Stimulated activated naive CD8-positive, alpha-beta T cell treated with anti-CD3 and anti-CD28 coated beads, Interleukin-15, Interleukin-2, amounts not matched to agents 100 ng/mL and 50 ng/mL, for 24 hours (primary cell): ENCODE results near the gene MVB12B.
"Not testable (repeated sequence)": the region's sequence is repeated elsewhere in the genome, so short reads cannot be mapped to it uniquely, and the experiment has no call there.

ENCODE experiments used
- H3K27ac Mint-ChIP-seq: one replicate; pipeline ENCODE4 v1.8.0; 2021; ENCODE audit warnings: mild to moderate bottlenecking, mixed read lengths
- H3K27me3 Mint-ChIP-seq: one replicate; pipeline ENCODE4 v1.8.0; 2021; ENCODE audit warnings: mixed read lengths
- H3K36me3 Mint-ChIP-seq: one replicate; pipeline ENCODE4 v1.8.0; 2021; ENCODE audit warnings: low read depth, mixed read lengths
- H3K4me1 Mint-ChIP-seq: one replicate; pipeline ENCODE4 v1.8.0; 2021; ENCODE audit warnings: low read depth, mixed read lengths
- H3K4me3 Mint-ChIP-seq: one replicate; pipeline ENCODE4 v1.8.0; 2021; ENCODE audit warnings: mild to moderate bottlenecking, mixed read lengths
- H3K9me3 Mint-ChIP-seq: one replicate; pipeline ENCODE4 v1.8.0; 2021; ENCODE audit warnings: mixed read lengths

The MVB12B gene, protein sequence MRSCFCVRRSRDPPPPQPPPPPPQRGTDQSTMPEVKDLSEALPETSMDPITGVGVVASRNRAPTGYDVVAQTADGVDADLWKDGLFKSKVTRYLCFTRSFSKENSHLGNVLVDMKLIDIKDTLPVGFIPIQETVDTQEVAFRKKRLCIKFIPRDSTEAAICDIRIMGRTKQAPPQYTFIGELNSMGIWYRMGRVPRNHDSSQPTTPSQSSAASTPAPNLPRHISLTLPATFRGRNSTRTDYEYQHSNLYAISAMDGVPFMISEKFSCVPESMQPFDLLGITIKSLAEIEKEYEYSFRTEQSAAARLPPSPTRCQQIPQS

DNA sequence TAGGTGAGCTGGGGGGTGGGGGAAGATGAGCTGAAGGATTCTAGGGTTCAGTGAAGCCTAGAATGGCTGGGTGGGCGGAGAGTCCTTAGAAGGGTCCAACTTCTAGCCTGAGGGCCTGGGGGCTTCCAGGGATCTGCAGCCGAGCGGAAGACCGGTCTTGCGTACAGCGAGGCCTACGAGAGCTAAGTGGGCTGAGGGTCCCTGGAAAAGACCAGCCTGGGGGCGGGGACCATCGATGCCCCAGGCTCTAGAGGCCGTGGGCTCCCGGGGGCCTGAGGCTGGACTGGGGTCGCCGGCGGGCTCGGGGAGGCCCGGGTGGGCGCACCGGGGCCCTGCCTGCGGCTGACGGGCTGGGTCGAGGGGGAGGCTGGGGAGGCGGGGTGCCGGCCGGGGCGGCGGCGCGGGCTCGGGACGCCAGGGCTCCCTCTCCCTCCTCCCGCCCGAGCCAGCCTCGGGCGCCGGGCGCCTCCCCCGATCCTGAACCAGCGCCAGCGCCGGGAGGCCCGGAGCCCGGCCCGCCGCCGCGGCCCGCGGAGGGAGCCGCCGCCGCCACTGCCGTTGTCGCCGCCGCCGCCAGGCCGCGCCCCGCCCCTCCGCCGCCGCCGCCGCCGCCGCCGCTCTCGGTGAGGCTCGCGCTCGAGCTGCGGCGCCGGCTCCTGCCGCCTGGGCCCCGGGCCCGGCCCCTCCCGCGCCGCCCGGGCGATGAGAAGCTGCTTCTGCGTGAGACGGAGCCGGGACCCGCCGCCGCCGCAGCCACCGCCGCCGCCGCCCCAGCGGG, at the start of gene MVB12B:
Gene MVB12B, plus strand, starts transcription at position 602 of the 778 bp plus-strand sequence. Its CDS starts 101 bp downstream, at position 703.
- H3K4me3 Mint-ChIP-seq, result peak within 1 kb of the TSS; percentile 79
- peaks cover 4% of the 10 kb centered on the region for H3K27me3 Mint-ChIP-seq
- peak within 1 kb of the TSS; percentile 63 for H3K27ac Mint-ChIP-seq
- H3K36me3 Mint-ChIP-seq, result no peaks in the 10 kb centered on the region
- peaks cover 40% of the 10 kb centered on the region for H3K4me1 Mint-ChIP-seq
- H3K9me3 Mint-ChIP-seq, result peaks cover 6% of the 10 kb centered on the region

DNA sequence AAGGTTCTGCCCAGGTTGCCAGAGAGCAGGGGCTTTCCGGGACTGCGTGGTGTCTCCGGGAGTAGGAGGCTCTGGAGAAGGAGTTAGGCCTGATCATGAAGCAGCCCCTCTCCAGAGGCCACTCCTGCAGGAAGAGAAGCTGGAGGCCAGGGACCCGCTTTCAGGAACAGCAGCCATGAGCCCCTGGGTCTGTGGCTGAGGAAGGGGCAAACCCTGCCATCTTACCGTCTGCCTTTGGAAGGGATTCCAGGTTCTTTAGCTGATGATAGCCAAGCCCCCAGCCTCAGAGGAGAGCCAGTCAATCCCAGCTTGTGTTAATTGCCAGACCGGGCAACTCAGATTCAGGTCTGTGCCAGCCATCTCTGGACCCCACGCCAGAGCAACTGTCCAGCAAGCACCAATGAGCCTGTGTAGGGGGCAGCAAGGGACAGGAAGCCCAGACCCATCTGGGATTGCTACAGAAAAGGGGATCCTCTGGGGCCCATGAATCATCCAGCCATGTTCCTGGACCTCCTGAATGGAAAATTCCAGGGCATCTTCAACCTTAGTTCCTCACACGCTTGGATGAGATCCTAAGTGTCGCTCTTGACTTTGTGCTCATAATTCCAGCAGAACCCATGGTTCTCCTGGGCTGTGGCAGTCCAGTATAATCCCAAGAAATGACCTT, 42.7 kb upstream of the MVB12B start:
- H3K27me3 Mint-ChIP-seq, result peaks cover 15% of the 10 kb centered on the region
- H3K27ac Mint-ChIP-seq, result no peak overlapping the region
- no peaks in the 10 kb centered on the region for H3K36me3 Mint-ChIP-seq
- H3K4me1 Mint-ChIP-seq, result no peaks in the 10 kb centered on the region
- no peak overlapping the region for H3K4me3 Mint-ChIP-seq
- H3K9me3 Mint-ChIP-seq, result no peaks in the 10 kb centered on the region

DNA sequence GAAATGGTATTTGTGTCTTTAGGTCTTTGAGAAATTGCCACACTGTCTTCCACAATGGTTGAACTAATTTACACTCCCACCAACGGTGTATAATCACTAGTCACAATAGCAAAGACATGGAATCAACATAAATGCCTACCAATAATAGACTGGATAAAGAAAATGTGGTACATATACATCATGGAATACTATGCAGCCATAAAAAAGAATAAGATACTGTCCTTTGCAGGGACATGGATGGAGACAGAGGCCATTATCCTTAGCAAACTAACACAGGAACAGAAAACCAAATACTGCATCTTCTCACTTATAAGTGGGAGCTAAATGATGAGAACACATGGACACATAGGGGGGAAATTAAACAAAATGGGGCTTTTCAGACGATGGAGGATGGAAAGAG, 41.0 kb upstream of the MVB12B start:
- H3K27me3 Mint-ChIP-seq, H3K4me3 Mint-ChIP-seq, H3K9me3 Mint-ChIP-seq, H3K36me3 Mint-ChIP-seq, H3K4me1 Mint-ChIP-seq, H3K27ac Mint-ChIP-seq: not testable (repeated sequence)

DNA sequence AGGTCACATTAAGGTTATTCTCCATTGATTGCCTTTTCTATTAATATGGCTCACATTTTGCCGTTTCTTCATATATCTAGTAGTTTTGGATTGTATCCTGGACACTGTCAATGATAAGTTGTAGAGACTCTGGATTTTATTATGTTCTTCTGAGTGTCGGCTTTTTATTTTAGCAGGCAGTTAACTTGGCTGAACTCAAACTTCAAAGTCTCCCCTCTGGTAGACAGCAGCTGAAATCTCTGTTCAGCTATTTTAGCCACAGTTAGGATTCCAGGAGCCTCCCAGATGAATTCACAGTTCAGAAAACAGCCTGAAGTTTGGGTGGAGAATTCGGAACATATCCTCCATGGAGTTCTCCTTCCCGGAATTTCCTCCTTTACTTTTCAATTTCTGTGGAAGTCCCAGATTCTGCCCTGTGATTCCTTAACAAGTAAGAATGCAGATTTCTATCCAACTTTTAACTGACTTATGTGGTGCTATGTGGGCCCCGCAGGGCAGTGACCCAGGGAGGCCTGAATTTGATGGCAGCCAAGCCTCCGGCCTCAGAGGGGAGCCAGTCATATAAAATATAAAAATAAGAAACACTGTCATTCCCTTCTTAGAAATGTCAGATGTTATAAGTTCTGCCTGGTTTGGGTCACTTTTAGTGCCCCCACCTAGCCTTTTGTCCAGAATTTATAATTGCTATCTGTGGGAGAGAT, 39.3 kb upstream of the MVB12B start:
- Mint-ChIP-seq H3K4me1 (no peaks in the 10 kb centered on the region), H3K36me3 (no peaks in the 10 kb centered on the region), H3K9me3 (no peaks in the 10 kb centered on the region), H3K4me3 (no peak overlapping the region), H3K27me3 (peaks cover 8% of the 10 kb centered on the region), H3K27ac (no peak overlapping the region)

DNA sequence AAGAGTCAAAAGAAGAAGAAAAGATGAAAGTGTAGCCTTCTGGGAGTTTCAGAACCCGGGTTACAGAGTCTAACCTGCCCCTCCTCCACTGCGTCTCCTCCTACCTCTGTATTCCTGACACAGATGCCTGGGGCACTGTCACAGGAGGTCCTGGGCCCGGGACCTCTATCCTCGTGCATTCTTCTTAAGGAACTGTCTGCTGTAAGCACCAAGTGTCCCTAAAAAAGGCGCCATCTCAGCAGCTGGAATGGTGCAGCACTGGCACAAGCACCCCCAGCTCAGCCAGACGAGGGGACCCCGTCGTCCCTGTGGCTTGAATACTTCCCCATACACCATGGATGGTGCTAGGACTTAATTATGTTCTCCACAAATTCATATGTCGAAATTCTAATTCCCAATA, 35.8 kb upstream of the MVB12B start:
- Mint-ChIP-seq H3K36me3 (no peaks in the 10 kb centered on the region), H3K27ac (no peak overlapping the region), H3K27me3 (peaks cover 5% of the 10 kb centered on the region), H3K9me3 (no peaks in the 10 kb centered on the region), H3K4me3 (no peak overlapping the region), H3K4me1 (no peaks in the 10 kb centered on the region)

DNA sequence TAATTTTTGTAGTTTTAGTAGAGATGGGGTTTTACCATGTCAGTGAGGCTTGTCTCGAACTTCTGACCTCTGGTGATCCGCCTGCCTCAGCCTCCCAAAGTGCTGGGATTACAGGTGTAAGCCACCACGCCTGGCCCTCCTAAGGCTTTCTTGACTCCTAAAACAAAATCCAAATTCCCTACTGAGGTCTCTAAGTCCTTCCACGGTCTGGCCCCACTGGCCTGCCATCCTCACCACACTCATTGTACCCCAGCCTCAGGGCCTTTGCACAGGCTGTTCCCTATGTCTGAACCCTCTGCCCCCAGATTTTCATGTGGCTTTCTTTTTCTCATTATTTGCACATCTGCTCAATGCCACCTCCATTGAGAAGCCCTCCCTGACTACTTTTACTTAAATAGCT, 34.7 kb upstream of the MVB12B start:
- H3K27ac Mint-ChIP-seq, result no peak overlapping the region

DNA sequence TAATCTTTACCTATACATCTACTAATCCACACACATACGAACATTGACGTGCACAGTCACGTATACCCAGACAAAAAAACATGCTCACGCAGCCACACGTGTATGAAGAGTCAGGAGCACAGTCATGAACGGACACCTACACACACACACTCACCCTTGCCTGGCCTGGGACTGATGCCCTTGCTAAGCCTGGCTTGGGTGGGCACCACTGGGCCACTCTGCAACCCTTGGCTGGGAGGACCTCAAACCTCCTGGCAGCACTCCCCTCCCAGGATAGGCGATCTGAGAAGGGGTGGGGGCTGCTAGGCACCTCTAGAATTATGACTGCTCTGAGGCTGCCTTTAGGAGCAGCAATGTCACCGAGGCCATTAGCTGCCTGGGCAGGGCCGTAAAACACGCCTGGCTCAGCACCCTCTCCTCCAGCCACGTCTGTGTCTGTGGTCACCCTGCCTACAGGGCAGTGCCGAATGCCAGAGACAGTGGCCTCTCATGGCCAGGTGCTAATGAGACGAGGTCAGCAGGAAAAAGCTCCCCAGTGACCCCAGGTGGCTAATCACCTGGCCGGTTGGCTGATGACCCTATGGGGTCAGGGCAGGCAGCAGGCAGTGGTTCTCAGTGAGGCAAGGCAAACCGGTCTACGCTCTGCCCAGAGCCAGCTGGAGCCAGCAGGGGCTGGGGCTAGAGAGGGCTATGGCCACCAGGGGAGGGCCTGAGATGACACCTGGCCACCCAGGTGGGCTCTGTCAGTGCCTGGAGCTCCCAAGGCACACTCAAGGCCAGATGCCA, 33.7 kb upstream of the MVB12B start:
- Mint-ChIP-seq H3K36me3 (no peaks in the 10 kb centered on the region), H3K4me1 (no peaks in the 10 kb centered on the region), H3K27me3 (peaks cover 4% of the 10 kb centered on the region), H3K27ac (no peak overlapping the region), H3K9me3 (no peaks in the 10 kb centered on the region), H3K4me3 (no peak overlapping the region)

More for the DNA sequence above, 34.7 kb upstream of the MVB12B start:
- Mint-ChIP-seq H3K9me3 (no peaks in the 10 kb centered on the region), H3K4me1 (no peaks in the 10 kb centered on the region), H3K36me3 (no peaks in the 10 kb centered on the region), H3K27me3 (peaks cover 4% of the 10 kb centered on the region), H3K4me3 (no peak overlapping the region)

DNA sequence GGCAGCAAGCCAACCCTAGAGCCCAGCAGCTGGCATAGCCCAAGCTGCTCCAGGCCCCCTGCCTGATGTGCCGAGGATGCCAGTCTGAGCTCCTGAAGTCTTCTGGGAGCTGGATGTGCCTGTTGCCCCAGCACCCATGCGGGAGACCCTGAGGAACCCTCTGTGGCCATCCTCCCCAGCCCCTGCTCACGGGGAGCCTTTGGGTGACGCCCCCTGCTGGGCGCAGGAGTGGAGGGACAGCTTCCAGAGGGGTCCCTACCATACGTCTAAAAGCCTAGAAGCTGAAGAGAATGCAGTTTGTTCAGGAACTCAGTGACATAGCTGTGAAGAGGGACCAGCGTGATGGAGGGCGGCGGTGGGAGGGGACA, 33.1 kb upstream of the MVB12B start:
- H3K4me3 Mint-ChIP-seq, result no peak overlapping the region
- no peaks in the 10 kb centered on the region for H3K36me3 Mint-ChIP-seq
- no peaks in the 10 kb centered on the region for H3K4me1 Mint-ChIP-seq
- no peak overlapping the region for H3K27ac Mint-ChIP-seq
- no peaks in the 10 kb centered on the region for H3K9me3 Mint-ChIP-seq
- peaks cover 4% of the 10 kb centered on the region for H3K27me3 Mint-ChIP-seq

DNA sequence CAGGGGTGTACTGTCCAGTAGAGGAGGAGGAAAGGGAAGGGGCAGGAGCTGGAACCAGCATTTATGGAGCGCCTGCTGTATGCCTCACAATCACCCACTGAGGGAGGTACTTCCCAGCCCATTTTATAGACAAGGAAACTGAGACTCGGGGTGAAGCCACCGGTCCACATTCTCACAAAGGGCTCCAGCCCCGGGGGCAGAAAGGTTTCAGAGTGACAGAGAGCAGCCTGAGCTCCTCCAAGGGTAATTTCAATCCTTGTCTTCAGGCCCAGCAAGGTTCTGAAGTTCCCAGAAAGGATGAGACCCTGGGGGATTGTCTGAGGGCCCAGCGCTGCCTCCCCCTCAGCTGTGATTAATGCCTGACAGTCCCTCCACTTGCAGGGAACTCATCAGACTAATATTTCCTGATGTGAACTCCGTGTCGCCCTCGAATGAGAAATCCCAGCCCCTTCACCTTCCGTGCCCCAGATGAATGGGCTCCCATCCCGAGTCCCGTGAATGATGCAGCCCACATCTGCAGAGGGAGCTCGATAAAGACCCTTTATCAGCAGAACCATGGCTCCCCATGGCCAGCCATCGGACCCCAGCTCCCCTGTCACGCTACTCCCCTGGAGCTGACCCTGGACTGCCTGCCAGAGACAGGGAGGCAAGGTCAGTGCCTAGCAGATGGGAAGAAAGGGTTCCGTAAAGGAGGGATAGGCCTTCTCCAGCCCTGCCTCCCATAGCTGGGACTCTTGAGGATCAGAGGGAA, 32.1 kb upstream of the MVB12B start:
- Mint-ChIP-seq H3K36me3 (no peaks in the 10 kb centered on the region), H3K4me3 (no peak overlapping the region), H3K4me1 (no peaks in the 10 kb centered on the region), H3K27me3 (peaks cover 4% of the 10 kb centered on the region), H3K27ac (no peak overlapping the region), H3K9me3 (no peaks in the 10 kb centered on the region)

DNA sequence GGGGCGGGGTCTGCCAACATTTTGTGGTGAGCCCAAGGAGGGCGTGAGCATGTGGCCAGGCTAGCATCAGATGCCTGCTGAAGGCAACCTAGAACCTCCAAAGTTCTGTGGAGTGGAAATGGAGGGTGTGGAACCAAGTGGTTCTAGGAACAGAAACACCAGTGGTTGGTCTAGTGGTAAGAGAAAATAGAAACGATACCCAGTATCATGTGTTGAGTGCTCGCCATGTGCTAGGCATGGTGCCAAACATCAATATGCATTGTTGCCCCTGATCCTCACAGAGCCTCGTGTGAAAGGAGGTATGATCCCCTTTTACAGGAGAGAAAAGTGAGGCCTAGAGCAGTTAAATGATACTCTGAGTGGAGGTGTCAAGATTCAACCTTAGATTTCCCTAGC, 31.5 kb upstream of the MVB12B start:
- peaks cover 4% of the 10 kb centered on the region for H3K27me3 Mint-ChIP-seq
- no peaks in the 10 kb centered on the region for H3K36me3 Mint-ChIP-seq
- no peak overlapping the region for H3K27ac Mint-ChIP-seq
- no peaks in the 10 kb centered on the region for H3K4me1 Mint-ChIP-seq
- no peak overlapping the region for H3K4me3 Mint-ChIP-seq
- no peaks in the 10 kb centered on the region for H3K9me3 Mint-ChIP-seq

DNA sequence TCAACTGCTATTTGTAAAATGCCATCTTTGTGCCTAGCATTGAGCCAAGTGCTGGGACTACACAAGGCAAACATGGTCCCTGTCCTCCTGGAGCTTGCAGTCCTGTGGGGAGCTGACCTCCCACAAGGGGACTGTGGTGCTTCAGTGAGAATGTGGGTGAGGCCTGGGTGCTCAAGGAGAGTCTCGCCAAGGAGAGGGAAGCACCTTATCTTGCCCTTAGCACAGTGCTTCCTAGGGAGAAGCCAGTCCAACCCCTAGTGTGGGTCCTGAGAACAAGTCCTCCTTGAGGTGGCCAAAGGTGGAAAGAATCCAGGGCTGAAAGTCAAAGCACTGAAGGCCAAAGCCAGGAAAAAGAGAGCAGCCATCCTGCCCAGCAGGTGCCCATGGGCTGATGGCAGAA, 31.1 kb upstream of the MVB12B start:
- H3K27me3 Mint-ChIP-seq, result peaks cover 4% of the 10 kb centered on the region
- no peak overlapping the region for H3K4me3 Mint-ChIP-seq
- H3K36me3 Mint-ChIP-seq, result no peaks in the 10 kb centered on the region
- no peaks in the 10 kb centered on the region for H3K9me3 Mint-ChIP-seq
- no peaks in the 10 kb centered on the region for H3K4me1 Mint-ChIP-seq
- no peak overlapping the region for H3K27ac Mint-ChIP-seq

DNA sequence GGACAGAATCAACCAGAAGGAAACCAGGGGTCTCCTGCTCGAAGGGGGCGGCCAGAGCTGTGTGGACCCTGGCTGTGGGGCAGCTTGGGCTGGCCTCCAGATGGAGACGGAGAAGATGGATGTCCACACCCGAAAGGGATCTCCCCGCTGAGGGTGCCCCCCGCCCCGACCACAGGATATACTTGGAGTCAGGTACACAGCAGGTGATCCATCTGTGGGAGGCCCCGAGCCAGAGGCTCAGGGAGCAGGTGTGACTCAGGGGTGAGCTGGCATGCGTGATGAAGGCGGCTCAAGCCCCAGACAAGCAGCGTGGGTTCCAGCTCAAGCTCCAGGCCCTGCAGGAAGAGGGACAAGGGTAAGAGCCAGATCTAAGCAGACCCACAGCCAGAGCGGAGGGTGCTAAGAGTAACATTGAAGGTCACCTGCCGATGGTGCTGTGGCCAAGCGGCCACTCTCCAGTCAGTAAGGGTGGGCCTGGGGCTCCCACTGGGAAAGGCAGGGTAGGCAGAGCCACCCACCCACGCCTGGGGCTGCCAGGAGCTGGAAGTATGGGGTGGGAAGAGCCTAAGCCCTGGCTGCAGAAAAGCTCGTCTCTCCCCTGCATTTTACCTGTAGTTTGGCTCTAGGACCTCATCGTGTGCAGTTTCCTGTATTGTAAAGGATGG, 30.6 kb upstream of the MVB12B start:
- Mint-ChIP-seq H3K27me3 (peaks cover 4% of the 10 kb centered on the region), H3K4me3 (no peak overlapping the region), H3K4me1 (no peaks in the 10 kb centered on the region), H3K36me3 (no peaks in the 10 kb centered on the region), H3K27ac (no peak overlapping the region), H3K9me3 (no peaks in the 10 kb centered on the region)

DNA sequence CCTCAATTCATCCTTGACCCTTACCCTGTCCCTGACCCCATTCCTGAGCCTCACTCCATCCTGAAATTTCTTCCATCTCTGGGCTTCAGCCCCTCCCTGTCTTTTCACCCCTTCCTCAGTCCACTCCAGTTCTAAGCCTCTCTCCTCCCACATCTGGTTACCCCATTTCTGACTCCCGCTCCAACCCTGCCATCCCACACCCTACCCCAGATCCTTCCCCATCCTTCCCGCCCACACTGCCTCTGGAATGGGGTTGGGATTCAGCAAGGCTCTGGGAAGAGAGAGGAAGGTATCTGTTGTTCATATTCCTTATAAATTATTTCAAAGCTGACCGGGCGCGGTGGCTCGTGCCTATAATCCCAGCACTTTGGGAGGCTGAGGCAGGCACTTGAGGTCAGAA, 29.9 kb upstream of the MVB12B start:
- H3K4me3 Mint-ChIP-seq, result no peak overlapping the region
- no peaks in the 10 kb centered on the region for H3K4me1 Mint-ChIP-seq
- H3K27me3 Mint-ChIP-seq, result peaks cover 4% of the 10 kb centered on the region
- no peaks in the 10 kb centered on the region for H3K36me3 Mint-ChIP-seq
- no peaks in the 10 kb centered on the region for H3K9me3 Mint-ChIP-seq
- H3K27ac Mint-ChIP-seq, result no peak overlapping the region
